Cardiac septum (tissue), 1 donor: ENCODE measurements around the gene POLN. TPM values are rescaled to one million over a fixed set of nuclear protein-coding genes. Genes with fewer than 3 reads are reported as not detected.

Experiments used
- DNase-seq: peaks from one replicate; pipeline ENCODE4 v3.0.0-alpha.2; 2020; ENCODE audit warnings: low spot score
- intact Hi-C: fragments of 100-400 bp; cut with DNase I; formaldehyde crosslinking; loops from one replicate; pipeline ENCODE4 v1.14.0; 2022
- total RNA-seq: library from RNA; stranded (reverse); fragmentation: NEBNext Ultra II Directional; extraction: Animal tissue kit (Norgen Biotek cat#: 25700); gene quantifications from one replicate; pipeline ENCODE4 v1.2.1, GENCODE V29; 2021
- donor health status: DM: no; HTN: no; CAD: no.

Gene POLN
- total RNA-seq, 1 donor from 2014 or later = 2.3 TPM

- DNase-seq = no peak
- intact Hi-C loops = no loop called here
Measured at GRCh38 chr4:2142630-2143427, 99.1 kb downstream of the POLN start.

- DNase-seq = no peak
- intact Hi-C loops = no loop called here
Measured at GRCh38 chr4:2141762-2142451, 100.0 kb downstream of the POLN start.

DNA sequence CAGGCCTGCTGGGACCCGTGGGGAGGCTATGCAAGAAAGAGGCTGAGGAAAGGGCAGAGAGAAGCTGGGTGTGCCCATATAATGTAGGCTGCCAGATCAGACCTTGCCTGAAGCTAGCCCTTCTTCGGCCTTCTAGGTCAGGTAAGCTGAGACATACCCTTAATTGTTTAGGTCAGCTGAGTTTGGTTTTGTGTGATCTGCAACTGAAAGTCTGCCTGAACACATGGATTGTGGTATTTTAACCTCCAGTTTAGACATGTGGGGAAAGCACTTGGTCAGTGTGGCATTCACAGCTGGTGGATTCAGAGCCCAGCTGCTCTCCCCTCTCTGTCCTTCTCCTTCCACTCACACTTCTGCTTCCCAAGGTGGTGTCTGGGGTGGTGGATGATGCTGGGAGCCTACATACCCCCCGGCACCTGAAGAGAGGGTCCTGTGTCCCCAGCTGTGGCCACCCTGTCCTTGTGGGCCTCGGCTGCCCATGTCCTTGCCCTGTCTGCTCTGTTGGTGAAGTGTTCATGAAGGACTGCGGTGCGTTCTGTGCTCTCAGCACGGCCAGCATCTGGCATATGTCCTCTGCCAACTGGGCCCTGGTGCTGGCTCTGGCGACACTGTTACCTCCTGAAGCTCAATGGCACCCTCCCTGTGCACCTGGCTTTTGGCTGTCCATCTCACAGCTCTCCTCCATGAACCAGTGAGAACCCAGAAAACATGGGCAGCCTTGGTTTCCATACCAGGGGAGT lies 100.7 kb downstream of the POLN start:
- no peak for DNase-seq
- intact Hi-C loops = no loop called here

DNA sequence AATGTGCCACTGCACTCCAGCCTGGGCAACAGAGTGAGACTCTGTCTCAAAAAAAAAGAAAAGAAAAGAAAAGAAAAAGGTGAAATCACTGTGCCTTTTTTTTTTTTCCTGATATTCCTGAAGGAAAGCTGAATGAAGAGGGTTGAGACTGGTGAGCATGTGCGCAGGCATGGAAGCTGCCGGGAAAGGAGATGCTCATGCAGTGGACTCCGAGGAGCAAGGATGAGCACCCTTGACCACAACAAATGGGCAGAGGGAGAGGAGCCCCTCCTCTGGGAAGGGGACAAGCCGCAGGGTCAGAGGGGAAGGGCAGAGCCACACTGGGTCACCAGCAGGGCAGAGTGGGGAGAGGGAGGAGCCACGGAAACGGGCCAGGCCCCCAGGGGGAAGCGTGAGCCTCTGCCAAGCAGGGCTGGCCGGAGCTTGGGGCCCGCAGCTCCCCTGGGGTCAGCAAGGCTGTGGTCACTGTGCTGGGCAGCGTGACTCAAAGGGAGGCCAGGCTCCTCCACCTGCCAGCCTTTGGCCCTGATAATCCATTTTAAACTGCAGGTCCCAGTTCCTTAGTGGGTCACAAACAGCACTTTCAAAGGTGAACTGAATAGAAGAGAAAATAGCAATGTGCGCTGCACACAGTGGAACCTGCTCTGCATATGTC lies 102.9 kb downstream of the POLN start:
- intact Hi-C loops = no loop called here
- DNase-seq = no peak

GRCh38 chr4:2136726-2137125 lies 105.2 kb downstream of the POLN start:
- DNase-seq = no peak
- intact Hi-C loops = no loop called here

DNA sequence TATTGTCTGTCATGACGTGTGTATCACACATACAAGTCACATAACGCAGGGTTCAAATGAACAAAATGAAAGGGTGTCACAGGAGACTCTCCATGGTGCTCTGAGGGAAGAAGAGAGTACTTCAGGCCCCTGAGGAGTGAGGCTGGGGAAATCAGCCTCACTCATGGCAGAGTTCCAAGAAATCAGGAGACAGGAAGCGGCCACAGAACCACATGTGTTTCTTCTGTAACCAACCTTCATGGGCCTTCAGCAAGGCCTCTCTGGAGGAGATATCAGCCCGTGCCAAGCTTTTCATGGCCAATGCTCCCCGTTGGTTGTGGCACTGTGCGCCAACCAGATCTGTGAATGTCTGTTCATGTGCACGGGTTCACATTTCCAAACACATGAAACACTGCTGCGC lies 106.8 kb downstream of the POLN start:
- DNase-seq = no peak
- intact Hi-C loops = no loop called here

- intact Hi-C loops = no loop called here
- no peak for DNase-seq
Measured at GRCh38 chr4:2132438-2132837, 109.5 kb downstream of the POLN start.

DNA sequence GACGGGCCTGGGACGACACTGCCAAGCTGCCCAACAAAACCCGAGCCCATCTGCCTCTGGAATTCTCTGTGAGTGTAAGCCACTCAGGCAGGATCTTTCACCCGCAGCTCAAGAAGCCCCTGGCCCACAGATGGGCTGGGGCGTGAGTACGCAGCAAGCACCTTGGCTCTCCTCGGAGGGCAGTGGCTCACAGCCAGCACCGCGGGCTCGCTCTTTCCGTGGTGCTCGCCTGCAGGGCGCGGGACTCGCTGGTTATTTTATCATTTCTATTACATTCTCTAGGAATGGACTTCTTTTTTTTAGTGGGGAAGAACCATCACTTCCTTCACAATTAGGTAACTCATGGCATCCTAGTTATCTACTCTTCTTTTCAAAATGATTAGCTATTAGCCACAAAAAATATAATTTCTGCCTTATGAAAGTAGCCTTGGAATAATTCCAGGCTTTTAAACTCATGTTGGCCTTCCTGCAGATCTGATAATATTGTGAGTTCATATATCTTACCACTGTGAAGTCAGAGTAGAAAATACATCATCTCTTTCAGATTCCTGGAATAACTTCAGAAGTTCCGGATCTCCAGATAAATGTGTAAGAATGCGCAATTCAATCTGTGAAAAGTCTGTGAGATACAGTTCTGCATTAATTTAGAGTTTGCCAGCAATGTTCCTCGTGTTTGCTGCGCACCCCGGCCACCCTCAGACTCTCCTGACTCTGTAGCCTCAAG lies 114.2 kb downstream of the POLN start:
- intact Hi-C loops = no loop called here
- DNase-seq = no peak

GRCh38 chr4:2126309-2127043 lies 115.4 kb downstream of the POLN start:
- intact Hi-C loops = no loop called here

GRCh38 chr4:2125831-2126230 lies 116.1 kb downstream of the POLN start:
- DNase-seq = no peak
- intact Hi-C loops = no loop called here

More at GRCh38 chr4:2126309-2127043, 115.4 kb downstream of the POLN start:
- DNase-seq = no peak

DNA sequence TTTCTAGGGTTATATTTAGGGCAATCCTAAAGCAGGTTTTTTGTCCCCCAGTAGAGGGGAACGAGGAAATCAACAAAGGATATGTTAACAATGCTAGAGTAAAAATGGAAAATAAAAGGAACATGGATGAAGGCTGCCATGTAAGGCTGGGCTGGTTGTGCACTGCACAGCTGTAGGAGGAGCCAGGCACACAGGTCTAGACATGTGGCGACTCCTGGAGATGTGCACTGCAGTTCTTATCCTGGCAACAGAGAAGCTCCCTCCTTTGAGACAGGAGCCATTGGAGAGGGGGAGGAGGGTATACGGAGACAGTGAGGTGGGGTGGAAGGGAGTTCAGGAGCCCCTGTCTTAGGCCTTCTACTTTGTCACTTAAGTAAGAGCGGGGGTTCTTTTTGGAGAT lies 116.9 kb downstream of the POLN start:
- DNase-seq = no peak

GRCh38 chr4:2116687-2117400 lies 125.1 kb downstream of the POLN start:
- DNase-seq = no peak
- intact Hi-C loops = no loop called here

More for the DNA sequence above, 116.9 kb downstream of the POLN start:
- intact Hi-C loops = no loop called here

GRCh38 chr4:2105559-2105958 lies 136.4 kb downstream of the POLN start:
- no peak for DNase-seq
- intact Hi-C loops = no loop called here

- intact Hi-C loops = no loop called here
- DNase-seq = no peak
Measured at GRCh38 chr4:2104556-2105345, 137.2 kb downstream of the POLN start.

GRCh38 chr4:2103843-2104547 lies 137.9 kb downstream of the POLN start:
- intact Hi-C loops = no loop called here
- DNase-seq = no peak

- intact Hi-C loops = no loop called here
- DNase-seq = no peak
Measured at GRCh38 chr4:2103127-2103842, 138.6 kb downstream of the POLN start.
